NB4 (cell line): ENCODE results near the gene B4GALT6.

Experiments used
- DNase-seq: peaks from one replicate; pipeline ENCODE4 v3.0.0; 2010; ENCODE audit warnings: low read depth
- H3K4me3 ChIP-seq: one replicate; pipeline ENCODE4 v1.5.1; 2011; ENCODE audit warnings: mild to moderate bottlenecking, low read depth, low read length, moderate library complexity
- CTCF ChIP-seq: IDR thresholded peaks from one replicate; pipeline ENCODE4 v1.5.1; 2012; ENCODE audit warnings: low read depth, low read length
- MYC ChIP-seq: IDR thresholded peaks from 2 replicates; pipeline ENCODE4 v1.6.1; 2011; ENCODE audit warnings: low read depth, low read length
- POLR2A ChIP-seq: IDR thresholded peaks from 2 replicates; pipeline ENCODE4 v1.6.1; 2011; ENCODE audit warnings: mild to moderate bottlenecking; ENCODE audit not compliant: insufficient read length; ENCODE audit errors: extremely low read depth
- TF ChIP-seq, protein P1 (sequence below): IDR thresholded peaks from 2 replicates; pipeline ENCODE4 v1.6.1; 2011; ENCODE audit warnings: low read depth, low read length

Gene B4GALT6

GRCh38 chr18:31649978-31650719, 34.2 kb downstream of the B4GALT6 start:
- no peak overlapping the region for H3K4me3 ChIP-seq
- TF ChIP-seq POLR2A: no peak
- no peak for TF ChIP-seq CTCF
- TF ChIP-seq, protein P1, sequence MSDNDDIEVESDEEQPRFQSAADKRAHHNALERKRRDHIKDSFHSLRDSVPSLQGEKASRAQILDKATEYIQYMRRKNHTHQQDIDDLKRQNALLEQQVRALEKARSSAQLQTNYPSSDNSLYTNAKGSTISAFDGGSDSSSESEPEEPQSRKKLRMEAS: no peak
- no peak for TF ChIP-seq MYC
- DNase-seq: no peak

GRCh38 chr18:31649449-31649848, 34.9 kb downstream of the B4GALT6 start:
- TF ChIP-seq POLR2A (no peak), MYC (no peak), CTCF (no peak)
- TF ChIP-seq, protein P1: no peak
- H3K4me3 ChIP-seq: no peak overlapping the region
- DNase-seq: no peak

- TF ChIP-seq, protein P1: no peak
- TF ChIP-seq MYC (no peak), CTCF (no peak), POLR2A (no peak)
- DNase-seq: peak; percentile 84
- H3K4me3 ChIP-seq: no peak overlapping the region
Measured at GRCh38 chr18:31648966-31649429, 35.4 kb downstream of the B4GALT6 start.

DNA sequence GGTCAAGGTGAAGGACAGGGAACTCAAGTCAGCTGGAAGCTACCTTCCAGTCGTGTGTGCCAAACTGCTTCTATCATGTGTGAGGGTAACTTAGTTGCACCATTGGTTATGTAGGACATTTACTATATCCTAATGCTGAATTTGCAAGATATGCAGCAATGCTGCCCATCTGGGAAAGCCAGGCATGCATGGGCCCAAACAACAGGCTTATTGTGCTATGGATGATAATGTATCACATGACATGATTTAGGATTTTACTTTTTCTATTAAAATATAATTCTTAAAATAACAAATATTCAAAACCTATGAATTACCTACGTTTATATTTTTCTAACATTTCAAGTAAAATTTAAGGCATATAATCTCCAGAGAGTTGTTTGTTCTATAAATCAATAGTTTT, 35.9 kb downstream of the B4GALT6 start:
- H3K4me3 ChIP-seq: no peak overlapping the region
- no peak for DNase-seq
- TF ChIP-seq CTCF (no peak), MYC (no peak), POLR2A (no peak)
- TF ChIP-seq, protein P1: no peak

- DNase-seq: no peak
- no peak for TF ChIP-seq CTCF
- no peak for TF ChIP-seq MYC
- TF ChIP-seq POLR2A: no peak
- TF ChIP-seq, protein P1: no peak
- no peak overlapping the region for H3K4me3 ChIP-seq
Measured at GRCh38 chr18:31647127-31647753, 37.1 kb downstream of the B4GALT6 start.
